ENCODE data around the gene NOL4L. TPM values are rescaled to one million over a fixed set of nuclear protein-coding genes. Genes with fewer than 3 reads are reported as not detected.
A peak's percentile ranks its signal among the peaks of the same experiment; 100 is the strongest.

Gene NOL4L
- polyA plus RNA-seq, 3 donors, result 50.6 to 67.3 (median 57.2) TPM

DNA sequence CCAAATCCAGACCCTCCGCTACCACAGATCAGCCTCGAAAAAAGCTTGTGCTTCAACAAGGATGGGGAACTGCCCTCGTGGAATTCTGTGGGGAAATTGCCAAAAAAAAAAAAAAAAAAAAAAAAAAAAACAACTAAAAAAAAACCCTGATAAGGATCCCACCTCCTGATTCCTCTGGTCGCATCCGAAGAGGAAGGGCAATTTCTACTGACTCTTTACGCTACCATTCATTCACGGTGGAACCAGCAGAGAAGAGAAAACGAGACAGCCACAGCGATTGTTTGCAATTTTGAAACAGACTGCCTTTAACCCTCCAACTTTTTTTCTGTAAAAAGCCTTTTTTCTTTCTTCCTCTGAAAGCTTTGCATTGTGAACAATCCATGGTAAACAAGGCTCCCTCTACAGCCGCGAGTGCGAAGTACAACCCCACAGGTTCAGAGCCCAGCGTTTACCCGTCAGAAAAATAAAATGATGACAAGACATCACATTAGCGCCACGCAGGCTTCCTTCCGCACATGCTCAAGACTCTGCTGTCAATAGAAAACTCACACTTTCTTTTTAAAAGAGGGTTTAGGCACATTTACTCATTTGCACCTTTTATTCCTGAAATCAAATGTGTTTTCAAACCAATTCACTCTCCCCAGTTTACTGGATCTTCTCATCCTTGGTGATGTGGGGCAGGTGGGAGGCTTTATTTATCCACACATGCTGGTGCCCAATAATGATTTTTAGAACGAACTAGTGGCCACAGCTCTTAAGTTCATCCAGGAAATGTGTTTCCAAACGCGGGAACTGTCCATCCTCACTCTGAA is 100.0 kb downstream of the NOL4L start:
- DNase-seq (ENCODE audit: extremely low read depth in 1 of 11, low read depth in 9 of 11, low spot score in 4 of 11), result peak in 1 of 11 donors; percentile 87

DNA sequence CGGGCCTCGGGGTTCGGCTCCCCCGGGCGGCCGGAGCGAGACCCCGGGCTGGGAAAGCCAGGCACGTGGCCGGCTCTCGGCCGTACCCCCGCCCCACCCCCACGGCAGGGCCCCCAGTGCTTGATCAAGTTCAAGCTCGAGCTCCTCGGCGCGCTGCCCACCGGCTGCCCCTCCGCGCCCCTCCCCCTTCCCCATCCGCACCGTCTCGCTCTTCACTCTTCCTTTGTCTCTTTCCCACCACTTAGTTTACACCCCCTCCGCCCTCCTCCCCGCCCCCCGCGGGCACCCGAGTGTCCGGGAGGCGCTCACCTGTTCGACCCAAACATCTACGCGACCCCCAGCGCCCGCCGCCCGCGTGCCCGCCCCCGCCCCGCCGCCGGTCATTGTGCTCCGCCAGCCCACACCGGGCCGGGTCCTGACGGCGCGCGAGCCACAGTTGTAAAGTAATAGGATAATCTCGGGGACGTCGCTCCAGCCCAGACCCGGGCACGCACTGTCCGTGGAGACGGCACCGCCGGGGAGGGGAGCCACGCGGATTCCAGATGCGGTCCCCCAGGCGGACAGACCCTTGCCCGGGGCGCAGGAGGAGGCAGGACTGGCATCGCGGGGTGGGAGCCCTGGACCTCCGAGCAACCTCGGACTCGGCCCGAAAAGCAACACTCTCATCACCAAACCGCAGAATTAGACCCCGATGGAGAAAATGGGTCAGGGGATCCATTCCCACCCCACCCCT is 100.7 kb downstream of the NOL4L start:
- no peak for DNase-seq (ENCODE audit: extremely low read depth in 1 of 11, low read depth in 9 of 11, low spot score in 4 of 11)

DNA sequence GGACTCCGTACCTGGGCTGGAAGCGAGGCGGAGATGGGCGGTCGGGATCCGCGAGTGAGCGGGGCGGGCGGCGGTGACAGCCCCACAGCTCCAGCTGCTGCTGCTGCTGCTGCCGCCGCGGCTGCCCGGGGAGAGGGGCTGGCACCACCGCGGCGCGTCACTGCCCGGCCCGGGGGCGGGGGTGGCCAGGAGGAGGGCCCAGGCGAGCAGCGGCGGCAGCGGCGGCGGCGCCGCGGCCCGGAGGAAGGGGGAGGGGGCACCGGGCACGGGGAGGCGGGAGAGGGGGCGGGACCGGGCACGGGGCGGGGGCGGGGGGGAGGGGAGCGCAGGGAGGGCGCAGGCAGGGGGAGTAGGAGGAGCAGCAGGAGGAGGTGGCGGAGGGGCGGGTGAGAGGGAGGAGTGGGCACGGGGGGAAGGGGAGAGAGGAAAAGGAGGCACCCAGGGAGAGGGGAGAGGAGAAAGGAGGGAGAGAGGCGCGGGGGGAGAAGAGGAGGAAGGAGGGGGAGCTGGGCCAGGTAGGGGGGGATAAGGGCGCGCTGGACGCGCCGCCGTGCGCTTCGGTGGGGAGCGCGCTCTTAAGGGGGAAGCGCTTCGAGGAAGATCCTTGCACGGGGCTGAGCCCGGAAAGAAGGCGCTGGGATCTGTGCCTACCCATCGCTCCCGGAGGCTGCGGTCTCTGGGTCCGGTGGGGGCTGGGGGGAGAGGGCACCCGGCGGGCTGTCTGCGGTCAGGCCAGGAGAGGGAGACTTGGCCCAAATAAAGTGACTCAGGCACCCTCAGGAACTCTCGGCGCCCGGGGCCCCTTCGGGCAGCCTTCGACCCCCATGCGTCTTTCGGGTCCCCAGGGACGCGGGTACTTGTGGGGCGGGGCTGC is 101.5 kb downstream of the NOL4L start:
- peak in 5 of 11 donors; percentile 71 to 90 (median 84) for DNase-seq (ENCODE audit: extremely low read depth in 1 of 11, low read depth in 9 of 11, low spot score in 4 of 11)

DNA sequence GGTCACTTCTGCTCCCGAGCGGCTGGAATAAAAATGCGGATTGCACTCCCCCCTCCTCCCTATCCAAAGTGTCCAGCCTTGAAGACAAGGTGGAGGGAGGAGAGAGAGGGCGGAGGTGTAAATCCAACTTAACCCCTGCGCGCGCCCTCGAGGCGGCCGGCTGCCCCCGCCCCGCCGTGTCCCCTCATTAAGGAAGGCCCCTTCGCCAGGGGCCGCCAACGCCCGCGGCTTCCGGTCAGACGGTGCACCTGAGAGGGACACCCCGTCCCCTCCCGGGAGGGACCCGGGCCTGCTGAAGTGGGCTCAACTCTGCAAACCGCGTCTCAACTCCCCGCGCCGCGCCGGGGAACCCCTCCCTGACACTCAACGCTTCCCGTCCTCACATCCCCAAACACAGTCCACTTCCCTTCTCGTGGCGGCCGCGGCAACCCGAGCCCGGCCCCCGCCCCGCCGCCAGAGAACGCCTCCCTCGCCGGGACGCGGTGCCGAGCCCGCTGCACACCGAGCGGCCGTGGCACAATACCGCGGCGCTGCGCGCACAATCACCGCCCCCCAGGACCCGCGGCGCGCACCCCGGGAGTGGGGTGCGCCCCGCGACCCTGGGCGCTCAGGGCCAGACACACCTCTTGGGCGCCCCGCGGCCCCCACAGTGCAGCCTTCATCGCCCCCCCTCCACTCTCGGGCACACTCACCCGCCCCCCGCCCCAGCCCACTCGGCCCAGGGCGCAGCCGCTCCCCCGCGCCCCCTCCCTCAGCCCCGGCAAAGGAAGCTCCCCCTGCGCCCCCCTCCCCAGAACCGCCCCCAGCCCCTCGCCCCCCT is 102.5 kb downstream of the NOL4L start:
- DNase-seq (ENCODE audit: extremely low read depth in 1 of 11, low read depth in 9 of 11, low spot score in 4 of 11), result no peak

DNA sequence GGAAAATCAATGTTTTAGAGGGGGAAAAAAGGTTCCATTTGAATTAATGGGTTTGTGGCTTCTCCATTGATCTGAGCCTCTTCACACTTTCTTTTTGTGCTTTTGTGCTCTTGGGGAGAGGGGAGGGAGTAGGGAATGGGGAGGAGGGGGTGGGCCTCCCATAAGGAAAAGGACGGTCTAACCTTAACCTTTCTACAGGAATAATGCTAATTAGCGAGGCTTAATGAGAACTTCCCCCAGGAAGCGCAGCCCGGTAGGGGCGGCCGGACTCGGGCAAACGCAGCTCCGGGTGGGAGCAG is 103.0 kb downstream of the NOL4L start:
- DNase-seq (ENCODE audit: extremely low read depth in 1 of 11, low read depth in 9 of 11, low spot score in 4 of 11), result no peak

DNA sequence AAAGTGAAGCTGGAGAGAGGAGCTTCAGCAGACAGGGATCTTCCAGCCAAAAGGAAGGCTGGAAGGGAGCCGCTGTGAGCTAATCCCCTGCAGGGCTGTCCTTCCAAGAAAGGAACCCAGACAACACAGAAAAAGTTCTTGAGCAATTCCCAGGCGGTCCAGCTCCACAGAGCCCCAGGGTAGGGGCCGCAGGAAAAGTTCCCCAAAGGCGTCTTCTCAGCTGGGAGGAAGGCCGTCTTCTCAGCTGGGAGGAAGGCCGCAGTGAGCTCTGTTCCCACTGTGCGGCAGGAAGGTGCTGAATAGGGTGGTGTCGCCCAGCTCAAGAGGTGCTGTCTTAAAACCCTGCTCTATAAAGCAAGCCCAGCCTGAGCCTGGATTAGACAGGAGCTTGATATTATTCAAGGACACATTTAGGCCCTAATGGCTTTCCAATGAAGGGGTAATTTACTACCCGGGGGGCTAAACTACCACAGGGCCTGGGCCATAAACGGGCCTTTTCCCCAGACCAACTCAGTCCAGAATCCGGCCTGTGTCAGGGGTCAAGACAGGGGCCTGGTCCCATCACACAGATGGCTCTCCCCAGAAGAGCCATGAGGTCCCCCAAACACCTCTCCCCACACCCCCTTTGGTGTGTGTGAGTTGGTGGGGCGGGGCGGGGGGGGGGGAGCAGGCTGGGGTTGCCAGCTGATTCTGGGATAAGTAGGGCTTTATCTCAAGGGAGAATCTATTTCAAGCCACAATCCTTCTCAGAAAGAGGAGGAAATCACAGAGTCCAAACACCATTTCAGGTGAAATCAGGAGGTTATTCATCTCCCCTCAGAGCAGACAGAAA is 103.6 kb downstream of the NOL4L start:
- DNase-seq (ENCODE audit: extremely low read depth in 1 of 11, low read depth in 9 of 11, low spot score in 4 of 11), result no peak

DNA sequence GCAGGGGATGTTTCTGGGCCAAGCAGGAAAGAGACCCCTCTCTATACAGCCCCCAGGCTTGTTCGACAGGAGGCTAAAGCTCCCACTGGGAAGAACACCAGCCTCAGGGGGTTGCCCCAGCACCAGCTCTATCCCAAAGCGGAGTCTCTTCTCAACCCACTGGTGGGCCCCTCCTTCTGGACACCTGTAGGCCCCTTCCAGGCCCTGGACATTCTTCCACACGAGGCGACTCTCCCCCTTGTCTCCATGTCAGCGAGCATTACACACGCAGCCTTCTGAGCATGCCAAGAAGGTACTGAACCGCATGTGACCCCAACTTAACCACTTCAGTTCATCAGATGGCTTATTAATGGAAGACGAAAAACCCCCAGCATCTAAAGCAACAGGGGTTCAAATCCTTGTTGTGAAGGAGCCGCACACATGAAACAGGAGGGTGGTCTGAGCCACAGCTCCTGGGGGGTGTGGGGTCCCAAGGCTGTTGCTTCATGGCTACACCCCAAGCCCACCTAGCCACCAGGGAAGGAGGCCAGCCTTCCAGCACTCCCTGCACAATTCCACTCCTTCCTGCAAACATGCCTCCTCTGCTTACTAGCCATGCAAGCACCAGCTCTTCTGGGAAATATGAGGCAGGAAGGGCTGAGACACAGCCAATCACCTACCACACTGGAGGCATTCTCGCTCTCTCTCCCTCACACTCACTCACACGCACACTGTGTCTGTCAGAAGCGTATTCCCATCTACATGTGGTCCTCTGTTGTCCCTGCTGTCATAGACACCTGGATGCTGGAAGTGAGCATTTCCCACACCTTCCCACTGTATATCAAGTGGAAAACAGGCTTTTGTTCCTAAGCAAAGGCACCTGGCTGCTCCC is 104.5 kb downstream of the NOL4L start:
- no peak for DNase-seq (ENCODE audit: extremely low read depth in 1 of 11, low read depth in 9 of 11, low spot score in 4 of 11)

DNA sequence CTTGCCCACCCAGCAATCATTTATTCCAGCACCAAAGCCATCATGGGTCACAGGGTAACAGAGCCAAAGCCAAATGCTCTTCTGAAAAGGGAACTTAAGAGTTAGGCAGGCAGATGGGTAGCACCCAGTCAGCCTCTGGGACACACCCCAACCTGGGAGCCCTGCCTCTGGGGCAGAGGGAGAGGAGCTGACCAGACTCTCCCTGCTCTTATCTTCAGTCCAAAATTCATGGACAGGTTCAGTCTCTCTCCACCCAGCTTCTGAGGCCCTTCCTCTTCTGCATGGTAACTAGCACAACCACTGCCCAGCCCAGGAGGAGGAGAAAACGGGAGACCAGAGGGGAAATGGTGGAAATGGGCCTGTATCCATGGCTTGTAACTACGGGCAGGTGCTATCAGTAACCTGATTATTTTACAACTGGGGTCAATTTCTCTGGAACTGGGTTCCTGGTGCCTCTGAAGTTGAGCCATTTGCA is 105.4 kb downstream of the NOL4L start:
- no peak for DNase-seq (ENCODE audit: extremely low read depth in 1 of 11, low read depth in 9 of 11, low spot score in 4 of 11)

DNA sequence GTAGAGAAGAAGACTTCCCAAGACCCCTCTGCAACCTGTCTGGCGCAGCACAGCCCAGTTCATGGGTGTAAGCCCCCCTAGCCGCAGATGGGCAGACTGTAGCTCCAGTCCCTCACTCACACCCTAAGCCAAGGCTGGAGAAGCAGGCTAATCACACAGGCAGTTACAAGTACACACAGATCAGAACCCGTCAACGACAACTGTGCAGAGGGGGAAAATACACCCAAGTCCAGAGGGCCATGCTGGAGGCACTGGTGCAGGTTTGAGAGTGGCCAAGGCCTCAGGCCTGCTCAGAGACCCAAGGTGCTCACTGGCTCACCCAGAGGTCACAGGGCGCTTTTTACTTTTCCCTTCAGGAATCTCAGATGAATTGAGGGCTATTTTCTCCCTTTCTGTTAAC is 106.1 kb downstream of the NOL4L start:
- DNase-seq (ENCODE audit: extremely low read depth in 1 of 11, low read depth in 9 of 11, low spot score in 4 of 11), result no peak

DNA sequence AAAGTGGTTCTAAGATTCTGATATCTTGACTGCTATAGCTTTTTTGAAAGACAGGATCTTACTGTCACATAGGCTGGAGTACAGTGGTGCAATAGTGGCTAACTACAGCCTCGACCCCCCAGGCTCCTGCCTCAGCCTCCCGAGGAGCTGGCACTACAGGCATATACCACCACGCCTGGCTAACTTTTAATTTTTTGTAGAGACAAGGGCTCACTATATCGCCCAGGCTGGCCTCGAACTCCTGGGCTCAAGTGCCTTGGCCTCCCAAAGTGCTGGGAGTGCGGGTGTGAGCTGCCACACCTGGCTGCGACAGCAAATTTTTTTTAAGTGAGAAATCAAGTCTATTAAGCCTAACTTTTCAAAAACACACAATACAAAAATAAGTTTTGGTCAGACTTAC is 106.6 kb downstream of the NOL4L start:
- no peak for DNase-seq (ENCODE audit: extremely low read depth in 1 of 11, low read depth in 9 of 11, low spot score in 4 of 11)

DNA sequence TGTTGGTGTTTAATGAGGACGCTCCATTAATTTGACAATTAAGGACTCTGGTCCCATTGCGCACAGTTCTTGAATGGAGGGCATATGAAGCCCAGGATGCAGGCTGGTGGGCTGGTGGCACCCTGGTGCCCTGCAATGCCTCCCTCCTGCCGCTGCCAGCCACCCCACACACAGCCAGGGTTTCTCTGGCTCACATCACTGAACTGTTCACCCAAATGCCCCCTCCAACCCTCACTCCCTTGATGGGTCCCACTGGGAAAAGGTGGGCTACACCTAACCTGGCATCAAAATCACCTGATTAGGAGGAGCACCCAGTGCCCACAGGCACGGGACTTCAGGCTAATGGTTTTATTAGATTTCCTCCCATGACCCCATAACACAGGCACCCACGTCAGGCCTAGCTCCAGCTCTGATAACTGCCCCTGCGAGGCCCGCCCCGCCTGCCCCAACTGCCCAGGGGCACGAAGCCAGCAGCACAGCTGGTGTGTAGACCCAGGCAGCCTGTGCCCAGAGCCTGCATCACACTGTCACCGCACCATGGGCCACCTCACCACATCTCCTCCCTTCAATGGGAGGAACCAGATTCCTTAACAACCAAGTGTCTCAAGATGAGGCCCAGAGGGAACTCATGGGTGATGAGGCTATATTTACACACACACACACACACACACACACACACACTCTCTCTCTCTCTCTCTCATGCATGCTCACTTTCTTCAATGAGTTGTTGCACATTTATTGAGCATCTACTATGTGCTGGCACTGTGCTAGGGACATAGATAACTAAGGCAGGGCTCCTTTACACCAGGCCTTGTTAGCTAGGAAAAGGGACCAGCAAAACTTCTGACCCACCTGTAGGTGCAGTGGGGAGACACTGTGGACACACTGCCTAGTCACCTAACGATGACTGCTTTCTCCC is 107.3 kb downstream of the NOL4L start:
- no peak for DNase-seq (ENCODE audit: extremely low read depth in 1 of 11, low read depth in 9 of 11, low spot score in 4 of 11)

DNA sequence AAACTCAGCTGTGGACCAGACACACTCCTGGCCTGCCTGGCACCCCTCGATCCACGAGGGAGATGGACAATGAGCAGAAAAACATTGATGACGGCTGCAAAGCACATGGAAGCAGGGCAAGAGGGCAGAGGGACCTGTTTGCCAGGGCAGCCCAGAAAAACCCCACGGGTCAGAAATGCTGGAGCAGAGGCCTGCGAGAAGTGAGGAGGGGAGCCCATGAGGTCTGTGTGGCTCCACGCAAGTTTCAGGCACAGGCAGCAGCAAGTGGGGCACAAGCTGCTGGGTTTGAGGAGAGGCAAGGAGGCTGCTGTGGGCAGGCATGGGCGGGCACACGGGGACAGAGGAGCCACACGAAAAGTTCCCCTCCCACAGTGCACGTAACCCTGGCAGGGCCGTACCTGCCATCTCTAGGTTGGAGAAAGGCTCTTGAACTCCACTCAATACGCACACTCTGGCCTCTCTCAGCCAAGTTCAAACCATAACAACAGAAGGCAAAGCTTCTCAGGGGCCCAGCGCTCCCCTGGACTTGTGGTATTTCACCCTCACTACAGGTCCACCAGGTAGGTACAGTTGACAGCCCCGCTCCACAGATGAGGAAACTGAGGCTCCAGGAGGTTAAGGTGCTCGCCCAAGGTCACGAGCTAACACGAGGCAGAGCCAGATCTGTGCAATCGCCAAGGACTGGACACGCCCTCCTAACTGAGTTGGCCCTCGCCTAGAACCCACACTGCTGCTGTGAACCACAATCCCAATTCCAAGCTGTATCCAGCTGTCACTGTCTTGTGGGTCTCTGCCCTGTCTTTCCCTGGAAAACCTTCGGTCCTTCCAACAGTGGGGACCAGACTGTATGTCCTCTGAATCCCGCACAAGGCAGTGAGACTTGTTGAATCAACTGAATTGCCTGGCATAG is 108.2 kb downstream of the NOL4L start:
- DNase-seq (ENCODE audit: extremely low read depth in 1 of 11, low read depth in 9 of 11, low spot score in 4 of 11), result no peak

DNA sequence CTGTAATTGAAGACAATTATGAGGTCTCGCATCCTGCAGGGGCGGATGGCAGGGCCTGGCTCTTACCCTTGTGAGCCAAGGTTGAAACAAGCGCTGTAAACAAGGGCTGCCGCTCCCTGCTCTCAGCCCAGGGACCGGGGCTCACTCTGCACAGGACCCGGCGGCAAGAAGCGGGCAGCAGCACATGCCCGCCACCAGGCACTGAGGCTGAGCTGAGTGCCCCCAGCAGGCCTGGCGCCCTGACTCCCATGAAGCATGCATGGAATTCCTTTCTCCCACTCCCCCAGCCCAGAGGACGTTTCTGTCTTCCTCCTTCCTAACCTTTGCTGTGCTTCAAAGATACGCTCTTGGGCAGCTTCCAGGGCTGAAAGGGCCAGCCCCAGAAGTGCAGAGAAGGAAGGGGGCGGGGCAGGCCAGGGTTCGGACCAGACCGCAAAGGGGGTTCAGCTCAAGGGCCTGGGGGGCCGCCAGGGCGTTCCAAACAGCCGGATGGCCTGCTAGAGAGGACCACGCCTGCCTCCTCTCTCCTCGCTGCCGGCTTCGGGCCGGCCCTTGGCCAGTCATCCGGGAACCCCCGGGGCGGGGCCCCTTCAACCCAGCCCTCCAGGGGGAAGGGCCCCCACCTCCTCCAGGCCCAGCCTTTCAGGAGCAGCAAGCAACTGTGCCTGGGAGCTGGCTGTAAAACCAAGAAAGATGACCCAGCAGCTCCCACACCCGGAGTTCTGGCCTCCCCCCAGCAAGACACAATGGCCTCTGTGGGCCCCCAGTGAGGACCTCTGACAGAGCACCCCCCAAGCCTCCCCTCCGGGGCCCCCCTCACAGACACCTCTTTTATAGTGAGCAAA is 109.9 kb downstream of the NOL4L start:
- peak; percentile 76 to 94 (median 88) for DNase-seq (ENCODE audit: extremely low read depth in 1 of 11, low read depth in 9 of 11, low spot score in 4 of 11)

DNA sequence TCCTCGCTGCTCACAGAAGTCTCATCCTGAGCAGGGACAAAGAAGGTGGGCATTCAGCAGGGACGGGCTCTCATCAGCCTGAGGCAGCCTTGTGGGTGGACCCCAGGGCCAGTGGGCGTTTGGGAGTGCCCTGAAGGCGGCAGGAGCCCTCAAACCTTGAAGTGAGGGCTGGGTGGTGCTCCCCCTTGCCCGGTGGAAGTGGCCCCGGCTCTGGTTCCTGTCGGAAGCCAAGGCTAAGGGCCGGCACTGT is 110.5 kb downstream of the NOL4L start:
- no peak for DNase-seq (ENCODE audit: extremely low read depth in 1 of 11, low read depth in 9 of 11, low spot score in 4 of 11)
